DOHH2 (cell line): ENCODE data around the gene SYTL1.

Experiments used
- EZH2phosphoT487 ChIP-seq: fragments of 200-600 bp; sonication (generic); IDR thresholded peaks from 2 replicates; pipeline ENCODE4 v1.6.1; 2017; ENCODE audit warnings: borderline replicate concordance, mild to moderate bottlenecking, antibody characterized with exemption, low read length, moderate library complexity, mixed read lengths
- TF ChIP-seq, protein P1 (sequence below): fragments of 200-600 bp; sonication (generic); IDR thresholded peaks from one replicate; pipeline ENCODE4 v1.5.1; 2014; ENCODE audit warnings: antibody characterized with exemption, mild to moderate bottlenecking, low read depth, low read length; ENCODE audit not compliant: poor library complexity, severe bottlenecking

DNA sequence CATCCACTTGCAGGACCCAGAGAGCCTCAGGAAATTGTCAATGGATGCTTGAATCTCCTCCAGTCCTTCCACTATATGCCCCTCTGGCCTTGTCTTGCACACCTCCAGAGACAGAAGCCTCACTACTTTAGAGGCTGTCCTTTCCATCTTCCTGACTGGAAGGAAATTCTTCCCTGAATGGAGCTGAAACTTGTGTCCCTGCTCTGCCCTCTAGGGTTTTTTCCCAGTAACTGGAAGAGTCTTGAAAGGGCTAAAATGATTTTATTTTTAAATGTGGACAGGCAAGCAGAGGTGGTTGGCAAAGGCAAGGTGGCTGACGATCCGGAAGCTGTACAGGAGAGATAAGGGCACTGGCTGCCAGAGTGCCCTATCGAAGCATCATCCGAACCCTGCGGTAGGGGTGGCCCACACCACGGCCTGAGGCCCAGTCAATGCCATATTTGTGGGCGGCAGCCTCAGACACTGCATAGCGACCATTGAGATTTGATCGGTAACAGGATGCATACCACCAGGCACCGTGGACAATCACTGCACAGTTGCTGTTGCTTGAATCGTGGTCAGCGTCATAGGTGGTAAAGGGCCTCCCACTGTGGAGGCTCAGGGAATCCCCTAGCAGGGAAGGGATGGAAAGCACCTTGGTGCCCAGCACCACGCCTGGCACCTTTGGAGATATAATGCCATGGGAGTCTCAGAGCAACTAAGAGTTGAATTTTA lies 27.2 kb downstream of the SYTL1 start:
- TF ChIP-seq, protein P1, sequence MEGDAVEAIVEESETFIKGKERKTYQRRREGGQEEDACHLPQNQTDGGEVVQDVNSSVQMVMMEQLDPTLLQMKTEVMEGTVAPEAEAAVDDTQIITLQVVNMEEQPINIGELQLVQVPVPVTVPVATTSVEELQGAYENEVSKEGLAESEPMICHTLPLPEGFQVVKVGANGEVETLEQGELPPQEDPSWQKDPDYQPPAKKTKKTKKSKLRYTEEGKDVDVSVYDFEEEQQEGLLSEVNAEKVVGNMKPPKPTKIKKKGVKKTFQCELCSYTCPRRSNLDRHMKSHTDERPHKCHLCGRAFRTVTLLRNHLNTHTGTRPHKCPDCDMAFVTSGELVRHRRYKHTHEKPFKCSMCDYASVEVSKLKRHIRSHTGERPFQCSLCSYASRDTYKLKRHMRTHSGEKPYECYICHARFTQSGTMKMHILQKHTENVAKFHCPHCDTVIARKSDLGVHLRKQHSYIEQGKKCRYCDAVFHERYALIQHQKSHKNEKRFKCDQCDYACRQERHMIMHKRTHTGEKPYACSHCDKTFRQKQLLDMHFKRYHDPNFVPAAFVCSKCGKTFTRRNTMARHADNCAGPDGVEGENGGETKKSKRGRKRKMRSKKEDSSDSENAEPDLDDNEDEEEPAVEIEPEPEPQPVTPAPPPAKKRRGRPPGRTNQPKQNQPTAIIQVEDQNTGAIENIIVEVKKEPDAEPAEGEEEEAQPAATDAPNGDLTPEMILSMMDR: no peak
- no peak for TF ChIP-seq EZH2phosphoT487
